ENCODE results near the gene WNT3. TPM values are rescaled to one million over a fixed set of nuclear protein-coding genes. Genes with fewer than 3 reads are reported as not detected.

Gene WNT3
- total and polyA plus RNA-seq, 2 experiments from 2014 or later = 2.7 to 3.4 TPM

GRCh38 chr17:46817901-46818209, 637 bp downstream of the WNT3 start:
- Mint-ChIP-seq H3K4me3 (peak overlapping the region; percentile 72), H3K9me3 (no peaks in the 10 kb centered on the region), H3K27me3 (ENCODE audit: insufficient read depth, low read depth, poor library complexity) (peaks cover 83% of the 10 kb centered on the region), H3K4me1 (peaks cover 69% of the 10 kb centered on the region), H3K27ac (no peak overlapping the region), H3K36me3 (ENCODE audit: low read depth) (no peaks in the 10 kb centered on the region)
- peaks cover 51% of the 10 kb centered on the region for H3K4me1 ChIP-seq (ENCODE audit: insufficient read depth)
- no peaks in the 10 kb centered on the region for H3K36me3 ChIP-seq (ENCODE audit: insufficient read depth)
- H3K27ac ChIP-seq (ENCODE audit: low read depth) = no peak overlapping the region
- DNase-seq (ENCODE audit: low spot score) (no peak), ATAC-seq (no peak)
- H3K79me2 ChIP-seq (replicated peaks; ENCODE audit: insufficient read depth) = no peaks in the 10 kb centered on the region
- H3K4me3 ChIP-seq = peak overlapping the region; percentile 79
- peaks cover 28% of the 10 kb centered on the region for H3F3A ChIP-seq (replicated peaks; ENCODE audit: low read depth)
- H3K4me2 ChIP-seq = peak overlapping the region; percentile 89
- no peaks in the 10 kb centered on the region for H3K9me2 ChIP-seq (ENCODE audit: insufficient read depth)
- TF ChIP-seq EZH2 (IDR thresholded peaks at IDR 0.05; ENCODE audit: low read depth, unreplicated experiment) (peak; percentile 47), ZNF331 (CRISPR knock-in tag; IDR thresholded peaks at IDR 0.05; ENCODE audit: low read depth) (no peak)
- H3K27me3 ChIP-seq (ENCODE audit: insufficient read depth) = peaks cover 97% of the 10 kb centered on the region
- no peaks in the 10 kb centered on the region for H4K20me1 ChIP-seq (replicated peaks; ENCODE audit: insufficient read depth)
- no peak overlapping the region for H2AFZ ChIP-seq

GRCh38 chr17:46817151-46817900, 1.2 kb downstream of the WNT3 start:
- peaks cover 93% of the 10 kb centered on the region for H3K27me3 ChIP-seq (ENCODE audit: insufficient read depth)

DNA sequence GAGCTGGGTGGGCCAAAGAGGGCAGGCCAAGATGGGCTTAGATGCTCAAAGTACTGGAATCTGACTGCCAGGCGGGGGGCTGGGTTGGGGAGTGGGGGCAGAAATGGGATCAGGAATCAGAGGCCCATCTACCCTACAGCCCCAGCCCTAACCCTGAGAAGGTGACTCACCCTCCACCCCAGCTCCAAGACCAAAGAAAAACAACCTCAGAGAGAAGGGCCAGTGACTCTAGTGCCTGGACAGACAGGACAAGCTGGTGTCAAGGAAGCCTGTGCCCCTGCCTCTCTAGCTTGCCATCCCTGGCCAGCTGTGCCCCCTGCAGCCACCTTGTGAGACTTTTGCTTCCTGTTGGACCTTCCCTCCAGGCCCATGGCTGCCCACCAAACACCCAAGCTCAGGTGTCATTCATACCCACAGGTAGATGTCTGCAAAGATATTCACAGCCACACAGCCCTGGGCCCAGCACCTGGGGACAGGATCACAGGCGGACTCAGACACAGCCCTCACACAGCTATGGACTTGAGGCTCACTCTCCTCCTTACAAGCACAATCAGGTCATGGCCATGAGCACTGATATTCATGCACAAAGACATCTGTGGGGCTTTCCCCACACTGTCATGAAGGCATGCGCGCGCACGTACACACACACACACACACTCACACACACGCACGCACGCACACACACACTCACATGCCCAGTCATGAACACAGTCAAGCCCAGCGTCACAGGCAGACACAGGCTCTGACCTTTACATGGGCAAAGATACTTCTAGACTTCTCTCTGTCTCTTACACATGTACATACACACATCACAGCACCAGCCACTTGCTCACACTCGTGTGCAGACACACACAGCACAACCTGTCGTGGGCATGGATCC, 2.8 kb downstream of the WNT3 start:
- DNase-seq (ENCODE audit: low spot score) = no peak
- no peak overlapping the region for H3K27ac Mint-ChIP-seq
- TF ChIP-seq, protein P1, sequence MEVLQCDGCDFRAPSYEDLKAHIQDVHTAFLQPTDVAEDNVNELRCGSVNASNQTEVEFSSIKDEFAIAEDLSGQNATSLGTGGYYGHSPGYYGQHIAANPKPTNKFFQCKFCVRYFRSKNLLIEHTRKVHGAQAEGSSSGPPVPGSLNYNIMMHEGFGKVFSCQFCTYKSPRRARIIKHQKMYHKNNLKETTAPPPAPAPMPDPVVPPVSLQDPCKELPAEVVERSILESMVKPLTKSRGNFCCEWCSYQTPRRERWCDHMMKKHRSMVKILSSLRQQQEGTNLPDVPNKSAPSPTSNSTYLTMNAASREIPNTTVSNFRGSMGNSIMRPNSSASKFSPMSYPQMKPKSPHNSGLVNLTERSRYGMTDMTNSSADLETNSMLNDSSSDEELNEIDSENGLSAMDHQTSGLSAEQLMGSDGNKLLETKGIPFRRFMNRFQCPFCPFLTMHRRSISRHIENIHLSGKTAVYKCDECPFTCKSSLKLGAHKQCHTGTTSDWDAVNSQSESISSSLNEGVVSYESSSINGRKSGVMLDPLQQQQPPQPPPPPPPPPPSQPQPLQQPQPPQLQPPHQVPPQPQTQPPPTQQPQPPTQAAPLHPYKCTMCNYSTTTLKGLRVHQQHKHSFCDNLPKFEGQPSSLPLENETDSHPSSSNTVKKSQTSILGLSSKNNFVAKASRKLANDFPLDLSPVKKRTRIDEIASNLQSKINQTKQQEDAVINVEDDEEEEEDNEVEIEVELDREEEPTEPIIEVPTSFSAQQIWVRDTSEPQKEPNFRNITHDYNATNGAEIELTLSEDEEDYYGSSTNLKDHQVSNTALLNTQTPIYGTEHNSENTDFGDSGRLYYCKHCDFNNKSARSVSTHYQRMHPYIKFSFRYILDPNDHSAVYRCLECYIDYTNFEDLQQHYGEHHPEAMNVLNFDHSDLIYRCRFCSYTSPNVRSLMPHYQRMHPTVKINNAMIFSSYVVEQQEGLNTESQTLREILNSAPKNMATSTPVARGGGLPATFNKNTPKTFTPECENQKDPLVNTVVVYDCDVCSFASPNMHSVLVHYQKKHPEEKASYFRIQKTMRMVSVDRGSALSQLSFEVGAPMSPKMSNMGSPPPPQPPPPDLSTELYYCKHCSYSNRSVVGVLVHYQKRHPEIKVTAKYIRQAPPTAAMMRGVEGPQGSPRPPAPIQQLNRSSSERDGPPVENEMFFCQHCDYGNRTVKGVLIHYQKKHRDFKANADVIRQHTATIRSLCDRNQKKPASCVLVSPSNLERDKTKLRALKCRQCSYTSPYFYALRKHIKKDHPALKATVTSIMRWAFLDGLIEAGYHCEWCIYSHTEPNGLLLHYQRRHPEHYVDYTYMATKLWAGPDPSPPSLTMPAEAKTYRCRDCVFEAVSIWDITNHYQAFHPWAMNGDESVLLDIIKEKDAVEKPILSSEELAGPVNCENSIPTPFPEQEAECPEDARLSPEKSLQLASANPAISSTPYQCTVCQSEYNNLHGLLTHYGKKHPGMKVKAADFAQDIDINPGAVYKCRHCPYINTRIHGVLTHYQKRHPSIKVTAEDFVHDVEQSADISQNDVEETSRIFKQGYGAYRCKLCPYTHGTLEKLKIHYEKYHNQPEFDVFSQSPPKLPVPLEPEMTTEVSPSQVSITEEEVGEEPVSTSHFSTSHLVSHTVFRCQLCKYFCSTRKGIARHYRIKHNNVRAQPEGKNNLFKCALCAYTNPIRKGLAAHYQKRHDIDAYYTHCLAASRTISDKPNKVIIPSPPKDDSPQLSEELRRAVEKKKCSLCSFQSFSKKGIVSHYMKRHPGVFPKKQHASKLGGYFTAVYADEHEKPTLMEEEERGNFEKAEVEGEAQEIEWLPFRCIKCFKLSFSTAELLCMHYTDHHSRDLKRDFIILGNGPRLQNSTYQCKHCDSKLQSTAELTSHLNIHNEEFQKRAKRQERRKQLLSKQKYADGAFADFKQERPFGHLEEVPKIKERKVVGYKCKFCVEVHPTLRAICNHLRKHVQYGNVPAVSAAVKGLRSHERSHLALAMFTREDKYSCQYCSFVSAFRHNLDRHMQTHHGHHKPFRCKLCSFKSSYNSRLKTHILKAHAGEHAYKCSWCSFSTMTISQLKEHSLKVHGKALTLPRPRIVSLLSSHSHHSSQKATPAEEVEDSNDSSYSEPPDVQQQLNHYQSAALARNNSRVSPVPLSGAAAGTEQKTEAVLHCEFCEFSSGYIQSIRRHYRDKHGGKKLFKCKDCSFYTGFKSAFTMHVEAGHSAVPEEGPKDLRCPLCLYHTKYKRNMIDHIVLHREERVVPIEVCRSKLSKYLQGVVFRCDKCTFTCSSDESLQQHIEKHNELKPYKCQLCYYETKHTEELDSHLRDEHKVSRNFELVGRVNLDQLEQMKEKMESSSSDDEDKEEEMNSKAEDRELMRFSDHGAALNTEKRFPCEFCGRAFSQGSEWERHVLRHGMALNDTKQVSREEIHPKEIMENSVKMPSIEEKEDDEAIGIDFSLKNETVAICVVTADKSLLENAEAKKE (CRISPR knock-in tag; IDR thresholded peaks at IDR 0.05) = no peak
- TF ChIP-seq EZH2phosphoT487 (IDR thresholded peaks at IDR 0.05; ENCODE audit: unreplicated experiment) (no peak), ZNF114 (CRISPR knock-in tag; IDR thresholded peaks at IDR 0.05) (no peak), STAT1 (IDR thresholded peaks at IDR 0.05; ENCODE audit: unreplicated experiment) (no peak)

More at GRCh38 chr17:46817151-46817900, 1.2 kb downstream of the WNT3 start:
- no peaks in the 10 kb centered on the region for H3K9me3 Mint-ChIP-seq
- TF ChIP-seq JUNB (IDR thresholded peaks at IDR 0.05; ENCODE audit: unreplicated experiment) (no peak), POLR2AphosphoS5 (IDR thresholded peaks at IDR 0.05; ENCODE audit: low read depth) (no peak), EZH2 (IDR thresholded peaks at IDR 0.05; ENCODE audit: low read depth, unreplicated experiment) (peak; percentile 52), EZH2phosphoT487 (IDR thresholded peaks at IDR 0.05; ENCODE audit: unreplicated experiment) (no peak)
- Histone ChIP-seq H3F3A (replicated peaks; ENCODE audit: low read depth) (peaks cover 28% of the 10 kb centered on the region), H4K20me1 (replicated peaks; ENCODE audit: insufficient read depth) (no peaks in the 10 kb centered on the region), H3K4me2 (peak overlapping the region; percentile 89), H3K4me3 (peak overlapping the region; percentile 79), H3K4me1 (ENCODE audit: insufficient read depth) (peaks cover 54% of the 10 kb centered on the region), H3K9me2 (ENCODE audit: insufficient read depth) (no peaks in the 10 kb centered on the region), H3K27ac (ENCODE audit: low read depth) (no peak overlapping the region), H3K36me3 (ENCODE audit: insufficient read depth) (no peaks in the 10 kb centered on the region), H3K79me2 (replicated peaks; ENCODE audit: insufficient read depth) (no peaks in the 10 kb centered on the region), H2AFZ (peak overlapping the region; percentile 56; the same call in 1 of the 2 replicates)
- H3K4me1 Mint-ChIP-seq = peaks cover 74% of the 10 kb centered on the region
- H3K27me3 Mint-ChIP-seq (ENCODE audit: insufficient read depth, low read depth, poor library complexity) = peaks cover 80% of the 10 kb centered on the region
- no peak overlapping the region for H3K27ac Mint-ChIP-seq
- H3K4me3 Mint-ChIP-seq = peak overlapping the region; percentile 72
- ATAC-seq (no peak), DNase-seq (ENCODE audit: low spot score) (peak; percentile 44)
- H3K36me3 Mint-ChIP-seq (ENCODE audit: low read depth) = no peaks in the 10 kb centered on the region

More for the DNA sequence above, 2.8 kb downstream of the WNT3 start:
- Histone ChIP-seq H3K79me2 (replicated peaks; ENCODE audit: insufficient read depth) (no peaks in the 10 kb centered on the region), H3K36me3 (ENCODE audit: insufficient read depth) (no peaks in the 10 kb centered on the region), H2AFZ (no peak overlapping the region), H3K27ac (ENCODE audit: low read depth) (no peak overlapping the region), H4K20me1 (replicated peaks; ENCODE audit: insufficient read depth) (no peaks in the 10 kb centered on the region), H3K27me3 (ENCODE audit: insufficient read depth) (peaks cover 77% of the 10 kb centered on the region), H3K4me1 (ENCODE audit: insufficient read depth) (peaks cover 48% of the 10 kb centered on the region), H3K4me3 (no peak overlapping the region), H3K9me2 (ENCODE audit: insufficient read depth) (no peaks in the 10 kb centered on the region), H3K4me2 (0 out of 2 replicates have a peak overlapping the region, but pooled peaks have one; percentile 89), H3F3A (replicated peaks; ENCODE audit: low read depth) (peaks cover 14% of the 10 kb centered on the region)
- no peaks in the 10 kb centered on the region for H3K9me3 Mint-ChIP-seq
- peaks cover 72% of the 10 kb centered on the region for H3K4me1 Mint-ChIP-seq
- no peak for ATAC-seq
- H3K4me3 Mint-ChIP-seq = no peak overlapping the region
- H3K27me3 Mint-ChIP-seq (ENCODE audit: insufficient read depth, low read depth, poor library complexity) = peaks cover 68% of the 10 kb centered on the region
- H3K36me3 Mint-ChIP-seq (ENCODE audit: low read depth) = no peaks in the 10 kb centered on the region
